Muscle layer of duodenum (tissue), 2 donors: ENCODE measurements around the gene ASTL.

Source experiments
- H3K27ac ChIP-seq: one replicate; pipeline ENCODE4 v1.7.0; 2013; ENCODE audit warnings: mild to moderate bottlenecking, low read length
- H3K27me3 ChIP-seq: one replicate; pipeline ENCODE4 v1.7.0; 2013; ENCODE audit warnings: low read depth, mild to moderate bottlenecking, control low read depth, low read length
- H3K36me3 ChIP-seq, 2 donors: one replicate each; pipeline ENCODE4 v1.7.0; 2013; ENCODE audit warnings: low read length in 2 of 2, control low read depth in 1 of 2, mild to moderate bottlenecking in 1 of 2; ENCODE audit not compliant: insufficient read depth in 2 of 2, control insufficient read depth in 1 of 2
- H3K4me1 ChIP-seq, 2 donors: one replicate each; pipeline ENCODE4 v1.7.0; 2013; ENCODE audit warnings: low read length in 2 of 2, mild to moderate bottlenecking in 2 of 2, control low read depth in 1 of 2, moderate library complexity in 1 of 2; ENCODE audit not compliant: insufficient read depth in 2 of 2, control insufficient read depth in 1 of 2
- H3K4me3 ChIP-seq, 2 donors: one replicate each; pipeline ENCODE4 v1.7.0; 2013; ENCODE audit warnings: low read length in 2 of 2, low read depth in 1 of 2, mild to moderate bottlenecking in 1 of 2
- H3K9me3 ChIP-seq, 2 donors: one replicate each; pipeline ENCODE4 v1.7.0; 2013; ENCODE audit warnings: low read length in 2 of 2, control low read depth in 1 of 2, mild to moderate bottlenecking in 1 of 2; ENCODE audit not compliant: control insufficient read depth in 1 of 2
- donor health status: healthy.

Gene ASTL

GRCh38 chr2:96138179-96139145 is at the start of gene ASTL:
Gene ASTL (minus strand): TSS chr2:96138502. CDS start chr2:96138436, 66 bp downstream.
- Histone ChIP-seq H3K36me3 (no peaks in the 10 kb centered on the region), H3K27me3 (peaks cover 3% of the 10 kb centered on the region), H3K9me3 (no peaks in the 10 kb centered on the region), H3K4me1 (no peaks in the 10 kb centered on the region), H3K4me3 (no peak within 1 kb of the TSS), H3K27ac (no peak within 1 kb of the TSS)

GRCh38 chr2:96186562-96186961 is 48.3 kb upstream of the ASTL start:
- Histone ChIP-seq H3K4me3 (no peak overlapping the region), H3K9me3 (no peaks in the 10 kb centered on the region), H3K27ac (no peak overlapping the region), H3K4me1 (no peaks in the 10 kb centered on the region), H3K36me3 (peaks cover 40 to 63% of the 10 kb centered on the region in 2 donors), H3K27me3 (no peaks in the 10 kb centered on the region)

- Histone ChIP-seq H3K27ac (no peak overlapping the region), H3K4me1 (no peaks in the 10 kb centered on the region)
Measured at GRCh38 chr2:96185516-96185915, 47.2 kb upstream of the ASTL start.

GRCh38 chr2:96184989-96185388 is 46.7 kb upstream of the ASTL start:
- Histone ChIP-seq H3K4me3 (no peak overlapping the region), H3K9me3 (no peaks in the 10 kb centered on the region), H3K36me3 (peaks cover 34 to 47% of the 10 kb centered on the region in 2 donors), H3K27me3 (no peaks in the 10 kb centered on the region), H3K27ac (no peak overlapping the region), H3K4me1 (no peaks in the 10 kb centered on the region)

More at GRCh38 chr2:96185516-96185915, 47.2 kb upstream of the ASTL start:
- Histone ChIP-seq H3K4me3 (no peak overlapping the region), H3K9me3 (no peaks in the 10 kb centered on the region), H3K36me3 (peaks cover 35 to 53% of the 10 kb centered on the region in 2 donors), H3K27me3 (no peaks in the 10 kb centered on the region)

GRCh38 chr2:96184188-96184587 is 45.9 kb upstream of the ASTL start:
- Histone ChIP-seq H3K9me3 (no peaks in the 10 kb centered on the region), H3K36me3 (peaks cover 29 to 43% of the 10 kb centered on the region in 2 donors), H3K4me1 (no peaks in the 10 kb centered on the region), H3K27ac (no peak overlapping the region), H3K4me3 (no peak overlapping the region), H3K27me3 (no peaks in the 10 kb centered on the region)

- Histone ChIP-seq H3K27me3 (no peaks in the 10 kb centered on the region), H3K27ac (no peak overlapping the region), H3K4me1 (no peaks in the 10 kb centered on the region), H3K36me3 (peaks cover 20 to 28% of the 10 kb centered on the region in 2 donors), H3K4me3 (no peak overlapping the region), H3K9me3 (no peaks in the 10 kb centered on the region)
Measured at GRCh38 chr2:96181529-96181928, 43.2 kb upstream of the ASTL start.

GRCh38 chr2:96180521-96180920 is 42.2 kb upstream of the ASTL start:
- H3K4me3 ChIP-seq, result no peak overlapping the region
- no peaks in the 10 kb centered on the region for H3K4me1 ChIP-seq
- no peak overlapping the region for H3K27ac ChIP-seq
- no peaks in the 10 kb centered on the region for H3K27me3 ChIP-seq
- no peaks in the 10 kb centered on the region for H3K9me3 ChIP-seq
- peaks cover 13 to 18% of the 10 kb centered on the region in 2 donors for H3K36me3 ChIP-seq

- Histone ChIP-seq H3K36me3 (peaks cover 8 to 12% of the 10 kb centered on the region in 2 donors), H3K4me1 (no peaks in the 10 kb centered on the region), H3K9me3 (no peaks in the 10 kb centered on the region), H3K4me3 (no peak overlapping the region), H3K27me3 (no peaks in the 10 kb centered on the region), H3K27ac (no peak overlapping the region)
Measured at GRCh38 chr2:96180002-96180401, 41.7 kb upstream of the ASTL start.

GRCh38 chr2:96176661-96177060 is 38.4 kb upstream of the ASTL start:
- Histone ChIP-seq H3K36me3 (no peaks in the 10 kb centered on the region), H3K27me3 (no peaks in the 10 kb centered on the region), H3K4me3 (no peak overlapping the region), H3K9me3 (no peaks in the 10 kb centered on the region), H3K27ac (no peak overlapping the region), H3K4me1 (no peaks in the 10 kb centered on the region)

- no peaks in the 10 kb centered on the region for H3K9me3 ChIP-seq
- H3K36me3 ChIP-seq, result no peaks in the 10 kb centered on the region
- H3K27ac ChIP-seq, result no peak overlapping the region
- H3K4me1 ChIP-seq, result no peaks in the 10 kb centered on the region
- H3K4me3 ChIP-seq, result no peak overlapping the region
- H3K27me3 ChIP-seq, result no peaks in the 10 kb centered on the region
Measured at GRCh38 chr2:96175951-96176350, 37.6 kb upstream of the ASTL start.

GRCh38 chr2:96174251-96175144 is 36.2 kb upstream of the ASTL start:
- Histone ChIP-seq H3K27me3 (no peaks in the 10 kb centered on the region), H3K4me3 (no peak overlapping the region)

More at GRCh38 chr2:96174251-96175144, 36.2 kb upstream of the ASTL start:
- Histone ChIP-seq H3K9me3 (peaks cover 0 to 3% of the 10 kb centered on the region in 2 donors), H3K36me3 (no peaks in the 10 kb centered on the region), H3K27ac (no peak overlapping the region), H3K4me1 (no peaks in the 10 kb centered on the region)
